Neural cell (in vitro differentiated cells): ENCODE data around the gene ATP1B2. TPM values are rescaled to one million over a fixed set of nuclear protein-coding genes. Genes with fewer than 3 reads are reported as not detected.

Source experiments
- H2AFZ ChIP-seq: fragments of 200-600, 300-800 bp; sonication (generic), shearing (Covaris generic); 2 replicates; pipeline ENCODE4 v1.6.0; 2014; ENCODE audit warnings: low read depth, mild to moderate bottlenecking, antibody characterized with exemption, low read length, moderate library complexity
- H3F3A ChIP-seq: fragments of 200-600 bp; shearing (Covaris generic); 2 replicates; pipeline ENCODE4 v1.6.1; 2016; ENCODE audit warnings: mild to moderate bottlenecking, moderate library complexity, mixed read lengths, antibody characterized with exemption, low read length; ENCODE audit not compliant: insufficient read depth, poor library complexity, severe bottlenecking
- H3K27ac ChIP-seq: fragments of 200-600, 300-800 bp; sonication (generic), shearing (Covaris generic); 2 replicates; pipeline ENCODE4 v1.5.1; 2014; ENCODE audit warnings: mild to moderate bottlenecking, low read length, moderate library complexity
- H3K27me3 ChIP-seq: fragments of 300-800, 200-600 bp; sonication (generic), shearing (Covaris generic); 2 replicates; pipeline ENCODE4 v1.6.0; 2014; ENCODE audit warnings: mild to moderate bottlenecking, low read depth, low read length, moderate library complexity; ENCODE audit not compliant: insufficient read depth
- H3K36me3 ChIP-seq: fragments of 300-800, 200-600 bp; sonication (generic), shearing (Covaris generic); 2 replicates; pipeline ENCODE4 v1.5.1; 2014; ENCODE audit warnings: mild to moderate bottlenecking, antibody characterized with exemption, low read length, moderate library complexity; ENCODE audit not compliant: insufficient read depth
- H3K4me2 ChIP-seq: fragments of 300-800, 200-600 bp; sonication (generic), shearing (Covaris generic); 2 replicates; pipeline ENCODE4 v1.6.0; 2014; ENCODE audit warnings: mild to moderate bottlenecking, low read length
- H3K4me3 ChIP-seq: fragments of 300-800, 200-600 bp; sonication (generic), shearing (Covaris generic); 2 replicates; pipeline ENCODE4 v1.5.1; 2014; ENCODE audit warnings: mild to moderate bottlenecking, low read length, moderate library complexity
- H3K79me2 ChIP-seq: fragments of 200-600 bp; shearing (Covaris generic); replicated peaks from 2 replicates; pipeline ENCODE4 v1.6.0; 2014; ENCODE audit warnings: mild to moderate bottlenecking, low read length, moderate library complexity; ENCODE audit not compliant: insufficient read depth
- H3K9ac ChIP-seq: fragments of 300-800, 200-600 bp; sonication (generic), shearing (Covaris generic); 2 replicates; pipeline ENCODE4 v1.6.1; 2016; ENCODE audit warnings: mild to moderate bottlenecking, low read length, mixed read lengths
- H3K9me2 ChIP-seq: fragments of 200-600 bp; shearing (Covaris generic); 2 replicates; pipeline ENCODE4 v1.6.1; 2016; ENCODE audit warnings: mild to moderate bottlenecking, low read length, mixed read lengths; ENCODE audit not compliant: insufficient read depth
- H3K9me3 ChIP-seq: fragments of 200-600, 300-800 bp; sonication (generic), shearing (Covaris generic); 2 replicates; pipeline ENCODE4 v1.6.1; 2016; ENCODE audit warnings: mild to moderate bottlenecking, mixed run types, low read length, moderate library complexity, mixed read lengths
- H4K20me1 ChIP-seq: fragments of 200-600 bp; shearing (Covaris generic); 2 replicates; pipeline ENCODE4 v1.6.1; 2016; ENCODE audit warnings: mild to moderate bottlenecking, mixed run types; ENCODE audit not compliant: insufficient read depth
- CTCF ChIP-seq: fragments of 450-650 bp; IDR thresholded peaks from 2 replicates; pipeline ENCODE4 v1.5.1; 2014; ENCODE audit warnings: antibody characterized with exemption, mild to moderate bottlenecking, moderate library complexity; ENCODE audit not compliant: poor library complexity, severe bottlenecking
- EP300 ChIP-seq: fragments of 450-650 bp; conservative IDR thresholded peaks from 2 replicates; pipeline ENCODE4 v1.6.1; 2014; ENCODE audit warnings: antibody characterized with exemption, mild to moderate bottlenecking, moderate library complexity; ENCODE audit not compliant: poor library complexity, severe bottlenecking
- EZH2 ChIP-seq: fragments of 200-600, 300-800 bp; shearing (Covaris generic), sonication (generic); IDR thresholded peaks from 2 replicates; pipeline ENCODE4 v1.6.1; 2014; ENCODE audit warnings: antibody characterized with exemption, low read length, borderline replicate concordance, mild to moderate bottlenecking; ENCODE audit not compliant: insufficient read depth, poor library complexity, severe bottlenecking
- MXI1 ChIP-seq: fragments of 450-650 bp; conservative IDR thresholded peaks from 2 replicates; pipeline ENCODE4 v1.6.1; 2014; ENCODE audit warnings: antibody characterized with exemption, mild to moderate bottlenecking; ENCODE audit not compliant: poor library complexity, severe bottlenecking
- POLR2AphosphoS5 ChIP-seq: IDR thresholded peaks from 2 replicates; pipeline ENCODE4 v1.6.1; 2012
- RAD21 ChIP-seq: fragments of 450-650 bp; conservative IDR thresholded peaks from 2 replicates; pipeline ENCODE4 v1.6.1; 2014; ENCODE audit warnings: antibody characterized with exemption, mild to moderate bottlenecking, moderate library complexity
- REST ChIP-seq: IDR thresholded peaks from 2 replicates; pipeline ENCODE4 v1.6.1; 2012; ENCODE audit warnings: borderline replicate concordance
- SMC3 ChIP-seq: fragments of 450-650 bp; conservative IDR thresholded peaks from 2 replicates; pipeline ENCODE4 v1.6.1; 2014; ENCODE audit warnings: antibody characterized with exemption, mild to moderate bottlenecking, moderate library complexity; ENCODE audit not compliant: poor library complexity
- TAF1 ChIP-seq: IDR thresholded peaks from 2 replicates; pipeline ENCODE4 v1.6.1; 2012; ENCODE audit warnings: low read depth
- polyA plus RNA-seq: library from polyadenylated mRNA; depleted of rRNA; stranded (reverse); fragments of >200 nt; gene quantifications from 2 replicates; pipeline ENCODE4 v1.2.3, GENCODE V29; 2014

Gene ATP1B2
- polyA plus RNA-seq, 1 donor from 2014 or later = 4.2 TPM

- no peaks in the 10 kb centered on the region for H3K36me3 ChIP-seq
- peak overlapping the region; percentile 97 for H3K9ac ChIP-seq
- H3K27ac ChIP-seq = peak overlapping the region; percentile 96
- H2AFZ ChIP-seq = peak overlapping the region; percentile 83
- peaks cover 11% of the 10 kb centered on the region for H3K79me2 ChIP-seq
- H3K9me2 ChIP-seq = no peaks in the 10 kb centered on the region
- peak overlapping the region; percentile 88 for H3K4me3 ChIP-seq
- no peaks in the 10 kb centered on the region for H3K27me3 ChIP-seq
- no peaks in the 10 kb centered on the region for H4K20me1 ChIP-seq
- H3K4me2 ChIP-seq = peak overlapping the region; percentile 87
- TF ChIP-seq SMC3 (no peak), REST (no peak), CTCF (no peak), MXI1 (no peak), POLR2AphosphoS5 (no peak)
- H3F3A ChIP-seq = no peaks in the 10 kb centered on the region
- H3K9me3 ChIP-seq = no peaks in the 10 kb centered on the region
Measured at GRCh38 chr17:7626956-7627249, 23.8 kb upstream of the ATP1B2 start.

GRCh38 chr17:7627250-7628121 is 23.2 kb upstream of the ATP1B2 start, which contains the start of gene SAT2:
Gene SAT2 (minus strand): TSS chr17:7627821. CDS start chr17:7627635, 186 bp downstream.
- Histone ChIP-seq H4K20me1 (no peaks in the 10 kb centered on the region), H3K27ac (peak within 1 kb of the TSS; percentile 96), H2AFZ (peak within 1 kb of the TSS; percentile 83), H3K9ac (peak within 1 kb of the TSS; percentile 97), H3K9me2 (no peaks in the 10 kb centered on the region), H3K4me2 (peak within 1 kb of the TSS; percentile 87), H3K9me3 (no peaks in the 10 kb centered on the region), H3K4me3 (peak within 1 kb of the TSS; percentile 88), H3F3A (no peaks in the 10 kb centered on the region), H3K79me2 (peaks cover 11% of the 10 kb centered on the region), H3K36me3 (no peaks in the 10 kb centered on the region), H3K27me3 (no peaks in the 10 kb centered on the region)
- TF ChIP-seq REST (peak; percentile 76), CTCF (no peak), SMC3 (no peak), POLR2AphosphoS5 (peak; percentile 94), MXI1 (peak; percentile 25), EP300 (no peak), RAD21 (no peak), TAF1 (peak; percentile 76), EZH2 (no peak)
